NOMO-1 treated with DMSO at 0.1 percent for 48 hours (cell line): Measurements from ENCODE around the gene GDF11.

Experiments used
- DNase-seq: peaks from one replicate; lab custom pipeline; 2025; ENCODE audit not compliant: unreplicated experiment; lab: John Stamatoyannopoulos, UW

The GDF11 gene

DNA sequence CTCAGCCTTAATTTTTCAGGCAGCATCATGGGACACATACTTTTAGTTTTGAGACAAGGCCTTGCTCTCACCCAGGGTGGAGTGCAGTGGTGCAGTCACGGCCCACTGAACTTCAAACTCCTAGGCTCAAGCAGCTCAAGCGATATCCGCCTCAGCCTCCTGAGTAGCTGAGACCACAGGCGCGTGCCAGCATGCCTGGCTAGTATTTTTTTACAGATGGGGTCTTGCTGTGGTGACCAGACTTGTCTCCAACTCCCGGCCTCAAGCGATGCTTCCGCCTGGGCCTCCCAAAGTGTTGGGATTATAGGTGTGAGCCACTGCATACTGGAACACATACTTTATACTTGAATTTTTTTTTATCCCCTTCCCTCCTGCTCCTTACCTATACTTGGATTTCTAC lies 20.0 kb upstream of the GDF11 start:
- no peak for DNase-seq

- DNase-seq, result no peak
Measured at GRCh38 chr12:55723516-55724225, 19.3 kb upstream of the GDF11 start.

- DNase-seq, result peak; percentile 69
Measured at GRCh38 chr12:55724226-55724939, 18.5 kb upstream of the GDF11 start.

- no peak for DNase-seq
Measured at GRCh38 chr12:55724940-55725309, 18.0 kb upstream of the GDF11 start.

DNA sequence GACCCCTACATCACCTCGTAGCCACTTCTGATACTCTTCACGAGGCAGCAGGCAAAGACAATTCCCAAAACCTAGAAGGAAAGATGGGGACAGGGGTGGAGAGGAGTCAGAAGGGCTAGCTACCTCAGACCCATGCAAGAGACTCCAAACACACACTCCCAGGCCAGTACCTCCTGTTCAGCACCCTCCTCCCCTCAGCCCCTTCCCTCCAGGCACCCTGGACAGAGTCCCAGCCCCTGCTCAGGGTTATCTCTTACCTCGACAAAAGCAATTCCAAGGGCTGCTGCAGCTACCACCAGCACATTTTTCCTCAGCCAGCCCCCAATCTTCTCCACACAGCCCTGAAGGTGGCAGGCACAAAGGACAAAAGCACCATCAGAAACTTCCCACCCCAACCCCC lies 17.4 kb upstream of the GDF11 start:
- DNase-seq, result no peak

DNA sequence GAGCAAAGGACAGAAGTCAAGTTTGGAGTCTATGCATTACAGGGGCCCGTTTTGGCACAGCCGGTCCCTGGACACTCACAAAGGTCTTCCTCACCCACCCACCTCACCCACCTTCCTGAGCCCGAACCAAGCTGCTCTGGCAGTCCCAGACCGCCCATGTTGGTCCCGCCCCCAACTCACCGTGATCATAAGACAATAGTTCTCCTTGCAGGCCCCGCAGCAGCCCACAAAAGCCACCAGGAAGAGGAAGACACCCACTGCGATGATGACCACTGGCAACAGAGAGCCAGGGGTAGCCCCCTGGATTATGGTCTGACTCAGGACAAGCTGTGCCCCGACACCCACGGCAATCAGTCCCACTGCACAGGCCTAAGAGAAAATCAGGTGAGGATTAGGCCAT lies 16.0 kb upstream of the GDF11 start:
- DNase-seq, result no peak

DNA sequence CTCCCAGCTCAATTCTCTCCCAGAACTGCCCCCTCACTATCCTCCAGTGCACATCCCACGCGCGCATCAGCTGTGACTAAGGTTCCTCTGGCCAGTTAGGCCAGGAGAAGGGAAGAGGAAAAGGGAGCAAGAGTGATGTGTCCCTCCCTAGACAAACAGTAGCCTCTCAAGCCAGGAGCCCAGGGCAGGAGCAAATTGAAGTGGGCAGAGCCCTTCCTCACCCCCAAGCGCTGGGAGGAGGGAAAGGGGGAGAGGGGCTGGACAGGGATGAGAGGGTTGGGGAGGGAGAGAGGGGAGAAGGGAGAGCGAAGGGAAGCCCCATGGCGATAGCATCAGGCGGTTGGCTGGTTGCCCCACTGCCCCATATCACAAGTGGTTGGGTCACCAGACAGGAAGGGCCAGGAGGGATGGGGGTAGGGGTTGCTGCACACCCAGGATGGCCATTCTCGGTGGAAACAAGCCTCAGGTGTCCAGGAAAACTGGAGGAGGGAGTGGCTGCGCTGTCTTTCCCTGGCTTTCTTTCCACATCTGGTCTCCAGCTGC lies 15.2 kb upstream of the GDF11 start:
- DNase-seq, result no peak

GRCh38 chr12:55728186-55728938 lies 14.6 kb upstream of the GDF11 start:
- peak; percentile 34 for DNase-seq

DNA sequence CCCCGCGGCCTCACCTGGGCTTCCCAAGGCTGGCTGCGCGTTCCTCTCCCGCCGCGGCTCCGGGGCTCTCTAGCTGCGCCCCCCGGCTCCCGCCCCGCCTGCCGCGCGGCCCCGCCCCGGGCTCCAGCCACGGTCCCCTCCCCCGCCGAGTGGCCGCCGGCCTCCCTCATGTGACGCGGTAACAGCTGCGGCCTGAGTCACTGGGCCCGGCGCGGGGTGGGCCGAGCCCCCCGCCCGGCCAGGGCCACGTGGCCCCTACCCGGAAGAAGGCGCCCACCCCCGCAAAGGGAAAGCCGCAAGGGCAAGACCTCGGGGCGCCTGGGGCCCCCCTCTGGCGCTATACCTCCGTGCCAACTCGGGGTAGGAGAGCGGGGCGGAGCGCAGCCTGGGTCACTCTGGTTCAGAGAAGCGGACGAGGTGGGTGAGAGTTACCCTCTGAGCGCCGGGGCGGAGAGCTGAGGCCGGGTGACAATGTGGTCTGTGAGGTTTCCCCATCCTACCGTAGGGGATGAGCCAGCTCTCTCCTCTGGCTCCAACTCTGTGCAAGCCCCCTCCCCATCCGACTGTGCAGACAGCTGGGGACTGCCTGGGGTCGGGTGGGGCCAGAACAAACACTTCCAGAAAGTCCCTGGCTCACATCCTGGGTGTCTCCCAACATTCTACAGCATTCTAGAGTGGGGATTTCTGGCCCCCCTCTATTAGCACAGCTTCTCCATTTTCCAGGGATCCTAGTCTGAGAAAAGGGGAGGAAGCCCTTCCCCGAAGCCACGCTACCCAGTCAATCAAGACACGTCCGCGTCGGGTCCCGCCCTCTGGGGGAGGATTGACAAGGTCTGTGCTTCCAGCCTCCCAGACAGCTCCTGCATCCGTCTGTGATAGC lies 13.7 kb upstream of the GDF11 start, which contains the start of gene CD63:
TSS of gene CD63 (minus strand) at position 71 of the 880 bp plus-strand sequence. CDS start 668 bp downstream, outside the sequence.
- DNase-seq, result peak; percentile 74

GRCh38 chr12:55729819-55730818 lies 12.8 kb upstream of the GDF11 start:
- DNase-seq, result peak; percentile 66

- DNase-seq, result no peak
Measured at GRCh38 chr12:55732288-55732687, 10.6 kb upstream of the GDF11 start.

GRCh38 chr12:55733021-55733555 lies 9.8 kb upstream of the GDF11 start:
- DNase-seq, result no peak

DNA sequence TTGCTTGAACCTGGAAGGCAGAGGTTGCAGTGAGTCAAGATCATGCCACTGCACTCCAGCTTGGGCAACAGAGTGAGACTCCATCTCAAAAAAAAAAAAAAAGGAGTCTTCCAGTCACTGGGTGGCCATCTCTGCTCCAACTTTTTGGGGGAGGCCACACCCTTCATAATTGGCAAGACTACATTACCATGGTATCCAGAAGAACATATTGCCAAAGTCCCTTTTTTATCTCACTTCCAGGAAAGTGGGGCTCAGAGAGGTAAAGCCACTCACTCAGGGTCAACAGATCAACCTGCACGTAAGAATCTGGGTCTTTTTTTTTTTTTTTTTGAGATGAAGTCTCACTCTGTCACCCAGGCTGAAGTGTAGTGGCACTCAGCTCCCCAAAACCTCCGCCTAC lies 9.1 kb upstream of the GDF11 start:
- DNase-seq, result no peak

- no peak for DNase-seq
Measured at GRCh38 chr12:55734595-55734994, 8.3 kb upstream of the GDF11 start.

GRCh38 chr12:55736076-55736475 lies 6.8 kb upstream of the GDF11 start:
- DNase-seq, result no peak

- peak; percentile 63 for DNase-seq
Measured at GRCh38 chr12:55736780-55737580, 5.9 kb upstream of the GDF11 start.

GRCh38 chr12:55737581-55738122 lies 5.3 kb upstream of the GDF11 start:
- DNase-seq, result no peak
